KMS-11 (cell line): Measurements from ENCODE around the gene TNRC6B.
"Not testable (repeated sequence)": the region's sequence is repeated elsewhere in the genome, so short reads cannot be mapped to it uniquely, and the experiment has no call there.

Experiments
- H2AFZ ChIP-seq: fragments of 200-600 bp; sonication (generic); 2 replicates; pipeline ENCODE4 v1.6.1; 2016; ENCODE audit warnings: antibody characterized with exemption, mixed run types, low read depth
- H3K27ac ChIP-seq: fragments of 200-600 bp; sonication (generic); 2 replicates; pipeline ENCODE4 v1.6.1; 2016; ENCODE audit warnings: mild to moderate bottlenecking, mixed run types
- H3K27me3 ChIP-seq: fragments of 200-600 bp; sonication (generic); 2 replicates; pipeline ENCODE4 v1.6.1; 2017; ENCODE audit warnings: mild to moderate bottlenecking, low read depth, mixed run types, moderate library complexity; ENCODE audit not compliant: insufficient read depth
- H3K36me3 ChIP-seq: fragments of 200-600 bp; sonication (generic); 2 replicates; pipeline ENCODE4 v1.6.1; 2017; ENCODE audit warnings: mild to moderate bottlenecking, mixed run types; ENCODE audit not compliant: insufficient read depth
- H3K4me1 ChIP-seq: fragments of 200-600 bp; sonication (generic); 2 replicates; pipeline ENCODE4 v1.6.1; 2016; ENCODE audit warnings: mild to moderate bottlenecking, low read depth, mixed run types; ENCODE audit not compliant: poor library complexity, severe bottlenecking
- H3K4me2 ChIP-seq: fragments of 200-600 bp; sonication (generic); 2 replicates; pipeline ENCODE4 v1.7.0; 2016; ENCODE audit warnings: mild to moderate bottlenecking, mixed run types
- H3K4me3 ChIP-seq: fragments of 200-600 bp; sonication (generic); IDR thresholded peaks from 2 replicates; pipeline ENCODE4 v1.6.1; 2017; ENCODE audit warnings: low read depth, low read length, mixed read lengths; ENCODE audit not compliant: insufficient read depth
- H3K79me2 ChIP-seq: fragments of 200-600 bp; sonication (generic); 2 replicates; pipeline ENCODE4 v1.6.1; 2016; ENCODE audit warnings: low read depth, mixed run types; ENCODE audit not compliant: insufficient read depth
- H3K9ac ChIP-seq: fragments of 200-600 bp; sonication (generic); 2 replicates; pipeline ENCODE4 v1.6.1; 2016; ENCODE audit warnings: mild to moderate bottlenecking, mixed run types
- H4K20me1 ChIP-seq: fragments of 200-600 bp; sonication (generic); 2 replicates; pipeline ENCODE4 v1.6.1; 2016; ENCODE audit warnings: mild to moderate bottlenecking, mixed run types; ENCODE audit not compliant: insufficient read depth
- CTCF ChIP-seq: fragments of 200-600 bp; sonication (generic); conservative IDR thresholded peaks from 2 replicates; pipeline ENCODE4 v1.6.1; 2017; ENCODE audit warnings: low read depth, mild to moderate bottlenecking, antibody characterized with exemption, low read length, moderate library complexity, mixed read lengths

Gene TNRC6B

GRCh38 chr22:40218723-40219294, 41.1 kb downstream of the TNRC6B start:
- no peaks in the 10 kb centered on the region for H3K27me3 ChIP-seq
- no peak for TF ChIP-seq CTCF
- no peak overlapping the region for H3K27ac ChIP-seq

DNA sequence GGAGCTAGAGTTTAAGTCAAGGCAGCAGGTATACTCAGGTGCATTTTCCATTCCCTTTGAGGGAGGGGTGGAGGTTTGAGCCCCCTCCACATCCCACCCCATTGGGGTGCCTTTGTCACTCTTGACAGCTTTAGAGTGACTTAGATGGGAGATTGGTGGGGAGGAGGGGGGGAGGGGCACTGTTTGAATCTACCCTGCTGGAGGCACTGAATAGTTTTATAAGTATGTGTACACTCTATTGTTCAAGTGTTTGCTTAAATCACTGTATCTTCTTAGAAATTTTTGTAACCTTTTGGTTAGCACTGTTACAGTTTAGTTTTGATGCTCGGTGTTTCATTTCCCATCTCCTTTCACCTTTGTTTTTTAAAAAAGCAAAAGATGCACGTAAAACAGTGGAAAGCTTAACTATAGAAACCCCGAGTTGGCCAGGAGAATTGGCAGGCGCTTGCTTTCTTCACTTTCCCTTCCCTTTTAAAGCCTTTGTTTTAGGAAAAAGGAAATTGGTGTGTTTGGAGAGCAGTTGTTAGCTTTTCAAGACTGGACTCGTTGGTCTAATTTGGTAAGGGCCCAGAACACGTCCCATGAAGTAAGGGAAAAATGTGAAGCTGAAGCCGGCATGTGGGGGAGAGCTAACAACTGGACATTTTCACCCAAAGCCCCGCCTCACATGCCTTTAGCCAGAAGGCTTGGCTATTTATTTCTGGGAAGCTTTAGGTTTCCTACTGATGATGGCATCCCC, 42.8 kb downstream of the TNRC6B start:
- Histone ChIP-seq H3K36me3 (no peaks in the 10 kb centered on the region), H4K20me1 (no peaks in the 10 kb centered on the region), H3K9ac (no peak overlapping the region), H3K27me3 (no peaks in the 10 kb centered on the region), H2AFZ (no peak overlapping the region), H3K27ac (no peak overlapping the region), H3K4me3 (no peak overlapping the region), H3K4me2 (no peak overlapping the region), H3K4me1 (no peaks in the 10 kb centered on the region), H3K79me2 (peaks cover 58% of the 10 kb centered on the region)
- no peak for TF ChIP-seq CTCF

More at GRCh38 chr22:40218723-40219294, 41.1 kb downstream of the TNRC6B start:
- Histone ChIP-seq H2AFZ (no peak overlapping the region), H3K4me1 (no peaks in the 10 kb centered on the region), H3K79me2 (peaks cover 60% of the 10 kb centered on the region), H3K4me2 (no peak overlapping the region), H3K36me3 (no peaks in the 10 kb centered on the region), H3K4me3 (no peak overlapping the region), H3K9ac (no peak overlapping the region), H4K20me1 (no peaks in the 10 kb centered on the region)

DNA sequence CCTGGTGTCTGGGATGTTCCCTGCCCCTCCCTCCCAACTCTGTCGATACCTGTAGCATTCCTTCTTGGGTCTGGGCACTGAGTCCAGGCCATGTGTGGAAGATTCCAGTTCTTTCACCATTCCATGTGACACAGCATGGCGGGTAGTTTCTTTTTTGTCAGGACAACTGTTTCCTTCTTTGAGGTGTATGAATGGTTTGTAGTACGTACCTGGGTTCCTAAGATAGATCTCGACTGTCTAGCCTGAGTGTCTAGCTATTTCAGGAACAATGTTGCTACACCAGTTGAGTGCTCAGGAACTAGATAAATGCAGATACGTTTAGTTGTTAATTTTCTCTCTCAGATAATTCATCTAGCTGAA, 43.3 kb downstream of the TNRC6B start:
- no peaks in the 10 kb centered on the region for H3K27me3 ChIP-seq
- no peaks in the 10 kb centered on the region for H4K20me1 ChIP-seq
- no peaks in the 10 kb centered on the region for H3K4me1 ChIP-seq
- TF ChIP-seq CTCF = no peak
- no peak overlapping the region for H3K4me3 ChIP-seq
- H3K9ac ChIP-seq = no peak overlapping the region
- no peak overlapping the region for H3K4me2 ChIP-seq
- no peak overlapping the region for H2AFZ ChIP-seq
- no peak overlapping the region for H3K27ac ChIP-seq
- no peaks in the 10 kb centered on the region for H3K36me3 ChIP-seq
- H3K79me2 ChIP-seq = peaks cover 53% of the 10 kb centered on the region

- not testable (repeated sequence) for H3K9ac ChIP-seq, H3K36me3 ChIP-seq, H2AFZ ChIP-seq, H3K4me1 ChIP-seq, H3K27me3 ChIP-seq, H4K20me1 ChIP-seq, H3K4me3 ChIP-seq, H3K4me2 ChIP-seq, H3K27ac ChIP-seq
- peaks cover 54% of the 10 kb centered on the region for H3K79me2 ChIP-seq
Measured at GRCh38 chr22:40222979-40223378, 45.3 kb downstream of the TNRC6B start.

GRCh38 chr22:40224702-40225101, 47.0 kb downstream of the TNRC6B start:
- no peaks in the 10 kb centered on the region for H3K36me3 ChIP-seq
- H3K4me1 ChIP-seq = no peaks in the 10 kb centered on the region
- no peaks in the 10 kb centered on the region for H4K20me1 ChIP-seq

More at GRCh38 chr22:40224702-40225101, 47.0 kb downstream of the TNRC6B start:
- Histone ChIP-seq H3K9ac (no peak overlapping the region), H3K27me3 (no peaks in the 10 kb centered on the region), H3K4me2 (no peak overlapping the region), H2AFZ (no peak overlapping the region), H3K27ac (no peak overlapping the region), H3K79me2 (peaks cover 50% of the 10 kb centered on the region), H3K4me3 (no peak overlapping the region)
- no peak for TF ChIP-seq CTCF
